Measurements from ENCODE around the gene JUP. TPM values are rescaled to one million over a fixed set of nuclear protein-coding genes. Genes with fewer than 3 reads are reported as not detected.
A peak's percentile ranks its signal among the peaks of the same experiment; 100 is the strongest.

The JUP gene
- total and polyA plus RNA-seq, 2 of the 13 experiments (the other 11 are each of a cell fraction or from before 2014, with no cell fraction given), result 12.1 to 20.6 TPM

DNA sequence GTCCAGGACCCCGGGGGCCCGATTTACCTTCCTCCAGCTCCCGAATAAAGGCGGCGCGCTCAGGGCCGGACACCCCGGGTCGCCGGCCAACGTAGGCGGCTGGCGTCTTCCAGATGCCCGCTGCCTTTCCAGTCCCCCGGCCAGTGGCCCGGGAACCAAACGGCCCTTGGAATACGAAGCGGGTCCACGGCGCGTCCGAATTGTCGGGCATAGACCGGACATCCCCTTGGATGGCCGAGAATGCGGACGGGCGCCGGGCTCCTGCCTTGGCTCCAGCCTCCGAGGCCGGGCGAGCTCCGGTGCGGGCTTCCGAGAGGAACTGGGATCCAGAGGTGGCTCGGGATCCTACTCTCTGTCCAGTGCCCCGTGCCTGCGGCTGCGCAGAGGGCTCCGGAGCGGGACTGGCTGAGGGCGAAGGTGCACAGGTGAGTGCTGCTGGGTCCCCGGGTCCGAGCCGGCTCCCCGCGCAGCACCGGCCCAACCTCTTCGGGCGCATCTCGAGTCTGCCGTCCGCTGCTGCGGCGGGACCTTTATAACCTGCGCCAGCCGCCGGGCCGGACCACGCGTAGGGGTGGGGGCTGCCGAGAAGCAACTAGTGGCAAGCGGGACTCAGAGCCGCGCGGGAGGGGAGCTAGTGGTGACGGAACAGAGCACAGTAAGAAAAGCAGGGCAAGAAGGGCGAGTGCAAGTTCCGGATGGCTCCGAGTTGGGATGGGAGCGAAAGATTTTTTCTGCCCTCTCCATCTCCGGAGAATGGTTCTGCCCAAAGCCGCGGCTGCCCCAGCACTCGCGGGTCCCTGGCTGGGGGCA lies 52.2 kb downstream of the JUP start, which contains the start of gene HAP1 (continued):
- TF ChIP-seq ZBTB37 (CRISPR knock-in tag; IDR thresholded peaks at IDR 0.05), result 0 out of 2 replicates have a peak, but pooled peaks have one; percentile 33
- peak; percentile 39 for TF ChIP-seq SAP130 (CRISPR knock-in tag; IDR thresholded peaks at IDR 0.05; ENCODE audit: low read depth)
- peak; percentile 18; the same call in 1 of the 2 replicates for TF ChIP-seq SALL1 (CRISPR knock-in tag; IDR thresholded peaks at IDR 0.05)
- TF ChIP-seq MTF1 (CRISPR knock-in tag; IDR thresholded peaks at IDR 0.05), result peak; percentile 69; the same call in 1 of the 2 replicates
- TF ChIP-seq MEIS1 (CRISPR knock-in tag; IDR thresholded peaks at IDR 0.05; ENCODE audit: borderline replicate concordance), result 0 out of 2 replicates have a peak, but pooled peaks have one; percentile 35
- TF ChIP-seq ZNF530 (CRISPR knock-in tag; IDR thresholded peaks at IDR 0.05; ENCODE audit: low read depth), result no peak
- peak; percentile 57; the same call in 1 of the 2 replicates for TF ChIP-seq CHCHD3 (CRISPR knock-in tag; IDR thresholded peaks at IDR 0.05)
- TF ChIP-seq SOX6 (IDR thresholded peaks at IDR 0.05), result no peak
- peak; percentile 39; the same call in 1 of the 2 replicates for TF ChIP-seq SOX6 (CRISPR knock-in tag; IDR thresholded peaks at IDR 0.05)
- no peak for TF ChIP-seq ZFP36L2 (CRISPR knock-in tag; IDR thresholded peaks at IDR 0.05)
- peak; percentile 68; the same call in 1 of the 2 replicates for TF ChIP-seq ZNF766 (CRISPR knock-in tag; IDR thresholded peaks at IDR 0.05; ENCODE audit: borderline replicate concordance)
- TF ChIP-seq ZNF205 (CRISPR knock-in tag; IDR thresholded peaks at IDR 0.05), result peak; percentile 71; the same call in 1 of the 2 replicates
- TF ChIP-seq ZNF383 (CRISPR knock-in tag; IDR thresholded peaks at IDR 0.05; ENCODE audit: borderline replicate concordance), result no peak
- TF ChIP-seq, protein P1, sequence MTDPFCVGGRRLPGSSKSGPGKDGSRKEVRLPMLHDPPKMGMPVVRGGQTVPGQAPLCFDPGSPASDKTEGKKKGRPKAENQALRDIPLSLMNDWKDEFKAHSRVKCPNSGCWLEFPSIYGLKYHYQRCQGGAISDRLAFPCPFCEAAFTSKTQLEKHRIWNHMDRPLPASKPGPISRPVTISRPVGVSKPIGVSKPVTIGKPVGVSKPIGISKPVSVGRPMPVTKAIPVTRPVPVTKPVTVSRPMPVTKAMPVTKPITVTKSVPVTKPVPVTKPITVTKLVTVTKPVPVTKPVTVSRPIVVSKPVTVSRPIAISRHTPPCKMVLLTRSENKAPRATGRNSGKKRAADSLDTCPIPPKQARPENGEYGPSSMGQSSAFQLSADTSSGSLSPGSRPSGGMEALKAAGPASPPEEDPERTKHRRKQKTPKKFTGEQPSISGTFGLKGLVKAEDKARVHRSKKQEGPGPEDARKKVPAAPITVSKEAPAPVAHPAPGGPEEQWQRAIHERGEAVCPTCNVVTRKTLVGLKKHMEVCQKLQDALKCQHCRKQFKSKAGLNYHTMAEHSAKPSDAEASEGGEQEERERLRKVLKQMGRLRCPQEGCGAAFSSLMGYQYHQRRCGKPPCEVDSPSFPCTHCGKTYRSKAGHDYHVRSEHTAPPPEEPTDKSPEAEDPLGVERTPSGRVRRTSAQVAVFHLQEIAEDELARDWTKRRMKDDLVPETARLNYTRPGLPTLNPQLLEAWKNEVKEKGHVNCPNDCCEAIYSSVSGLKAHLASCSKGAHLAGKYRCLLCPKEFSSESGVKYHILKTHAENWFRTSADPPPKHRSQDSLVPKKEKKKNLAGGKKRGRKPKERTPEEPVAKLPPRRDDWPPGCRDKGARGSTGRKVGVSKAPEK (CRISPR knock-in tag; IDR thresholded peaks at IDR 0.05; ENCODE audit: borderline replicate concordance), result no peak
- TF ChIP-seq, protein P2, sequence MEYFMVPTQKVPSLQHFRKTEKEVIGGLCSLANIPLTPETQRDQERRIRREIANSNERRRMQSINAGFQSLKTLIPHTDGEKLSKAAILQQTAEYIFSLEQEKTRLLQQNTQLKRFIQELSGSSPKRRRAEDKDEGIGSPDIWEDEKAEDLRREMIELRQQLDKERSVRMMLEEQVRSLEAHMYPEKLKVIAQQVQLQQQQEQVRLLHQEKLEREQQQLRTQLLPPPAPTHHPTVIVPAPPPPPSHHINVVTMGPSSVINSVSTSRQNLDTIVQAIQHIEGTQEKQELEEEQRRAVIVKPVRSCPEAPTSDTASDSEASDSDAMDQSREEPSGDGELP (IDR thresholded peaks at IDR 0.05; ENCODE audit: borderline replicate concordance, low read depth), result peak; percentile 75; the same call in 1 of the 2 replicates
- TF ChIP-seq ZSCAN9 (CRISPR knock-in tag; IDR thresholded peaks at IDR 0.05; ENCODE audit: borderline replicate concordance), result no peak
- peak; percentile 27; the same call in 1 of the 2 replicates for TF ChIP-seq POGZ (CRISPR knock-in tag; IDR thresholded peaks at IDR 0.05)
- TF ChIP-seq TRIM22 (IDR thresholded peaks at IDR 0.05), result no peak
- no peak for TF ChIP-seq FUBP1 (CRISPR knock-in tag; IDR thresholded peaks at IDR 0.05; ENCODE audit: borderline replicate concordance)
